Endothelial cell of umbilical vein (primary cell): Measurements from ENCODE around the gene PTPN9. TPM values are rescaled to one million over a fixed set of nuclear protein-coding genes. Genes with fewer than 3 reads are reported as not detected.

Source experiments
- BruUV-seq: library from RNA; stranded (reverse); fragments of 400-500 nt; replicated peaks from 2 replicates; lab custom pipeline; 2021; lab: Mats Ljungman, UMichigan
- CTCF ChIA-PET: fragments of 300-600, 350-600 bp; sonication (Branson Sonifier 250); formaldehyde crosslinking; loops from one replicate; lab custom pipeline; 2021; ENCODE audit warnings: antibody characterized with exemption, inconsistent platforms; lab: Charles Lee
- POLR2A ChIA-PET: fragments of 300-600, 350-600 bp; sonication (Branson Sonifier 250); formaldehyde crosslinking; loops from one replicate; lab custom pipeline; 2021; ENCODE audit warnings: antibody characterized with exemption, inconsistent platforms; lab: Charles Lee
- DNase-seq: peaks from one replicate; pipeline ENCODE4 v3.0.0-alpha.2; 2011; ENCODE audit warnings: low read depth, low spot score
- FAIRE-seq: peaks from 2 replicates; lab custom pipeline; 2011; peaks lifted over from hg19 to GRCh38; lab: Jason Lieb, UNC
- H2AFZ ChIP-seq: 2 replicates; pipeline ENCODE4 v1.6.0; 2012; ENCODE audit warnings: low read depth, low read length, control low read depth, inconsistent platforms
- H3K27ac ChIP-seq: 2 replicates; pipeline ENCODE4 v1.5.1; 2011; ENCODE audit warnings: low read depth, mild to moderate bottlenecking, control low read depth, low read length, moderate library complexity; ENCODE audit not compliant: insufficient read depth
- H3K27me3 ChIP-seq, 2 experiments: 2 replicates each; pipeline versions ENCODE4 v1.6.0 to v1.6.1; 2011; ENCODE audit warnings: low read length in 2 of 2, mixed read lengths in 1 of 2; ENCODE audit not compliant: control insufficient read depth in 2 of 2, insufficient read depth in 2 of 2
- H3K36me3 ChIP-seq, 2 experiments: 2 replicates in 1 of 2; 3 replicates in 1 of 2; pipeline ENCODE4 v1.5.1; 2011; ENCODE audit warnings: low read length in 2 of 2, mild to moderate bottlenecking in 1 of 2, moderate library complexity in 1 of 2; ENCODE audit not compliant: control insufficient read depth in 2 of 2, insufficient read depth in 2 of 2; ENCODE audit errors: extremely low read depth in 1 of 2
- H3K4me1 ChIP-seq: 3 replicates; pipeline ENCODE4 v1.5.1; 2011; ENCODE audit warnings: mild to moderate bottlenecking, low read length; ENCODE audit not compliant: control insufficient read depth, insufficient read depth; ENCODE audit errors: extremely low read depth
- H3K4me2 ChIP-seq: 2 replicates; pipeline ENCODE4 v1.6.1; 2011; ENCODE audit warnings: low read length, control low read depth, mixed read lengths; ENCODE audit not compliant: insufficient read depth
- H3K4me3 ChIP-seq, 3 experiments: fragments of 200-600 bp in 1 of 3; sonication (generic), shearing (Covaris generic) in 1 of 3; replicated peaks in 1 of 3; 2 replicates each; pipeline ENCODE4 v1.5.1; 2011 to 2016; ENCODE audit warnings: control low read depth in 3 of 3, low read length in 3 of 3, mild to moderate bottlenecking in 2 of 3, inconsistent platforms in 1 of 3, low read depth in 1 of 3, moderate library complexity in 1 of 3; ENCODE audit not compliant: insufficient read depth in 1 of 3
- H3K79me2 ChIP-seq: 2 replicates; pipeline ENCODE4 v1.6.0; 2012; ENCODE audit warnings: low read length, inconsistent platforms; ENCODE audit not compliant: control insufficient read depth, insufficient read depth
- H3K9ac ChIP-seq: replicated peaks from 2 replicates; pipeline ENCODE3; 2011; ENCODE audit warnings: low read length, control low read depth; ENCODE audit not compliant: insufficient read depth; ENCODE audit errors: extremely low read depth
- H3K9me1 ChIP-seq: replicated peaks from 3 replicates; pipeline ENCODE4 v1.6.0; 2011; ENCODE audit warnings: mild to moderate bottlenecking, low read length; ENCODE audit not compliant: control insufficient read depth, insufficient read depth; ENCODE audit errors: extremely low read depth
- H3K9me3 ChIP-seq: replicated peaks from 2 replicates; pipeline ENCODE4 v1.5.1; 2012; ENCODE audit warnings: low read length, inconsistent platforms; ENCODE audit not compliant: control insufficient read depth, insufficient read depth
- H4K20me1 ChIP-seq: replicated peaks from 2 replicates; pipeline ENCODE3; 2011; ENCODE audit warnings: mild to moderate bottlenecking, low read length; ENCODE audit not compliant: control insufficient read depth, insufficient read depth; ENCODE audit errors: extremely low read depth
- FOS ChIP-seq: IDR thresholded peaks from 2 replicates; pipeline ENCODE4 v1.6.1; 2011; ENCODE audit warnings: mild to moderate bottlenecking, low read length, moderate library complexity, borderline replicate concordance; ENCODE audit not compliant: insufficient read depth
- GATA2 ChIP-seq: IDR thresholded peaks from 2 replicates; pipeline ENCODE4 v1.7.0; 2011; ENCODE audit warnings: low read depth, mild to moderate bottlenecking, moderate library complexity, mixed read lengths, low read length; ENCODE audit not compliant: insufficient read length, insufficient read depth
- JUN ChIP-seq: IDR thresholded peaks from 2 replicates; pipeline ENCODE4 v1.6.1; 2011; ENCODE audit warnings: borderline replicate concordance, low read depth; ENCODE audit not compliant: insufficient read length, insufficient read depth
- MYC ChIP-seq: IDR thresholded peaks from one replicate; pipeline ENCODE4 v1.6.1; 2011; ENCODE audit warnings: mild to moderate bottlenecking, low read depth, low read length
- POLR2AphosphoS5 ChIP-seq: IDR thresholded peaks from 2 replicates; pipeline ENCODE4 v1.6.1; 2012; ENCODE audit warnings: low read depth, mild to moderate bottlenecking, control low read depth, low read length, moderate library complexity; ENCODE audit not compliant: insufficient read depth
- dilution Hi-C: fragments of 300-500 bp; cut with MboI; formaldehyde crosslinking; loops from one replicate; pipeline ENCODE4 v1.15.0; 2019; ENCODE audit warnings: low sequenced_read_pairs; ENCODE audit not compliant: extremely low pct_ligation_motif_present
- intact Hi-C: fragments of 100-400 bp; cut with micrococcal nuclease; formaldehyde crosslinking; loops from one replicate; pipeline ENCODE4 v1.10.0; 2022
- polyA plus RNA-seq, 4 experiments: library from polyadenylated mRNA; depleted of rRNA in 3 of 4; stranded (reverse) in 3 of 4; unstranded in 1 of 4; fragments of >200 nt; gene quantifications; 2 replicates each; pipeline versions ENCODE4 v1.2.1 to v1.2.3, GENCODE V29; 2011 to 2012; ENCODE audit warnings: missing spikeins in 1 of 4
- total RNA-seq: library from RNA; stranded (reverse); gene quantifications from 2 replicates; pipeline ENCODE4 v1.2.3, GENCODE V29; 2021
- TF ChIP-seq, protein P1 (sequence below): IDR thresholded peaks from 2 replicates; pipeline ENCODE4 v1.6.1; 2011; ENCODE audit not compliant: insufficient read depth, insufficient read length
- TF ChIP-seq, protein P2 (sequence below), 2 donors: IDR thresholded peaks; 1 replicate in 1 of 2; 2 replicates in 1 of 2; pipeline ENCODE4 v1.5.1; 2011; ENCODE audit warnings: low read length in 2 of 2, mild to moderate bottlenecking in 2 of 2, moderate library complexity in 2 of 2, control low read depth in 1 of 2, inconsistent platforms in 1 of 2, low read depth in 1 of 2; ENCODE audit not compliant: insufficient read depth in 1 of 2; ENCODE audit errors: extremely low read depth in 1 of 2

The PTPN9 gene
- total and polyA plus RNA-seq, 2 donors (not counting 3 experiments of a cell fraction or from before 2014, with no cell fraction given), result 31.4 to 37.2 TPM

DNA sequence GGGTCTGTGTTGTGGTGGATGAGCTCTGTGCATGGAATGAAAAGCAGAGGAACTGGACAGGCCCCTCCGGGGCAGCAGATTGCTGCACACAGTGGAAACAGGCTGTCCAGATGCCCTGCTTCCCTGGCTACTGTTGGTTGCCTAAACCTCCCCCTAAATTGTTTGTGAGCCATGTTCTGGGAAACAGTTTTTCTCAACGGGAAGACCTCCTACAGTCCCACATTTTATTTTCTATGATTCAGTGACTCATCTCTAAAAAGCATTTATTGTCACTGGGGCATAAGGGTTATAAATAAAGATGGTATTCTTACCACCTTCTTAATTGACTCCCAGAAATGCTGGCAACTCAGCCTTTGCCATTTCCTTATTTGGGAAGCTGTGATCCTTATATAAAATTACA is 20.3 kb upstream of the PTPN9 start:
- dilution Hi-C loops (loop anchor here (25.0 kb wide), 1 partner anchor 137 kb away; the partner anchor contains the start of gene SIN3A), intact Hi-C loops (no loop called here)
- DNase-seq, result no peak
- H3K27me3 ChIP-seq, result no peaks in the 10 kb centered on the region
- H4K20me1 ChIP-seq, result no peaks in the 10 kb centered on the region
- no peak overlapping the region for H3K27ac ChIP-seq
- no TSS peak for BruUV-seq
- TF ChIP-seq JUN (no peak), MYC (no peak), FOS (no peak), POLR2AphosphoS5 (no peak), GATA2 (no peak)
- TF ChIP-seq, protein P1, sequence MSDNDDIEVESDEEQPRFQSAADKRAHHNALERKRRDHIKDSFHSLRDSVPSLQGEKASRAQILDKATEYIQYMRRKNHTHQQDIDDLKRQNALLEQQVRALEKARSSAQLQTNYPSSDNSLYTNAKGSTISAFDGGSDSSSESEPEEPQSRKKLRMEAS, result no peak
- TF ChIP-seq, protein P2, sequence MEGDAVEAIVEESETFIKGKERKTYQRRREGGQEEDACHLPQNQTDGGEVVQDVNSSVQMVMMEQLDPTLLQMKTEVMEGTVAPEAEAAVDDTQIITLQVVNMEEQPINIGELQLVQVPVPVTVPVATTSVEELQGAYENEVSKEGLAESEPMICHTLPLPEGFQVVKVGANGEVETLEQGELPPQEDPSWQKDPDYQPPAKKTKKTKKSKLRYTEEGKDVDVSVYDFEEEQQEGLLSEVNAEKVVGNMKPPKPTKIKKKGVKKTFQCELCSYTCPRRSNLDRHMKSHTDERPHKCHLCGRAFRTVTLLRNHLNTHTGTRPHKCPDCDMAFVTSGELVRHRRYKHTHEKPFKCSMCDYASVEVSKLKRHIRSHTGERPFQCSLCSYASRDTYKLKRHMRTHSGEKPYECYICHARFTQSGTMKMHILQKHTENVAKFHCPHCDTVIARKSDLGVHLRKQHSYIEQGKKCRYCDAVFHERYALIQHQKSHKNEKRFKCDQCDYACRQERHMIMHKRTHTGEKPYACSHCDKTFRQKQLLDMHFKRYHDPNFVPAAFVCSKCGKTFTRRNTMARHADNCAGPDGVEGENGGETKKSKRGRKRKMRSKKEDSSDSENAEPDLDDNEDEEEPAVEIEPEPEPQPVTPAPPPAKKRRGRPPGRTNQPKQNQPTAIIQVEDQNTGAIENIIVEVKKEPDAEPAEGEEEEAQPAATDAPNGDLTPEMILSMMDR (IDR thresholded peaks at IDR 0.05; ENCODE audit: extremely low read depth in 1 of 2, insufficient read depth in 1 of 2, low read depth in 1 of 2, low read length in 2 of 2), result no peak
- POLR2A ChIA-PET, result no interaction called here
- no peaks in the 10 kb centered on the region for H3K9me3 ChIP-seq
- H3K9me1 ChIP-seq, result no peaks in the 10 kb centered on the region
- H3K9ac ChIP-seq, result no peak overlapping the region
- no peaks in the 10 kb centered on the region for H3K79me2 ChIP-seq
- no peak for FAIRE-seq
- no peak overlapping the region for H3K4me2 ChIP-seq
- peaks cover 8% of the 10 kb centered on the region in 2 experiments for H3K36me3 ChIP-seq
- no peak overlapping the region for H2AFZ ChIP-seq
- peaks cover 9% of the 10 kb centered on the region for H3K4me1 ChIP-seq
- CTCF ChIA-PET, result interaction anchor here (1.9 to 2.5 kb wide), 2 partner anchors 10 to 48 kb away, joined by 6 to 16 read pairs; partner anchors contain the start of gene SNX33
- no peak overlapping the region for H3K4me3 ChIP-seq
